ENCODE measurements around the gene JAM2.

The JAM2 gene

DNA sequence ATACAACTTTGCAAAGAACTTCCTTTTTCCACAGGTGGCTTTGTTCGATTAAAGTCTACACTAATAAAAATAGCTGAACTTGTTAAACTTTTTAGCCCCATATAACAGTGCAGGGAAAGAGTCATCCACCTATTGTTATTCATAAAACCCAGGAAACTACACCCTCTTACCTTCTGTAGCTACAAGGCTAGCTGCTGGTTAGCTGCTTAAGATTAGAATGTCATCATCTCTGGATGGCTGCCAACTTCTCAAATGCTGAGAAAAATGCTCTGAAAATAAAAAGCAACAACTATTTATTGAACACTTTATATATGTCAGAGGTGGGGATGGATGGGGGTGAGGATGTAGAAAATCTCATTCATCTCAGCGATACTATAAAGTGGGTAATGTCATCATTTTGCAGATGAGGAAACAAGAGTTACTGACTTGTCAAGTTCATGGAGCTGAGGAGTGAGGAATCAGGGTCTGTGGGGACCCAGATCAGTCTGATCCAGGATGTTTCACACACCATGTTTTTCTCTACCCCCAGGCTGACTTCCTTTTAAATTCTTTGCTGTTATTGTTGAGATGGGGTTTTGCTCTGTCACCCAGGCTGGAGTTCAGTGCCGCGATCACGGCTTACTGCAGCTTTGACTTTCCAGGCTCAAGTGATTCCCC, 78.6 kb downstream of the JAM2 start:
- peak; percentile 22 for DNase-seq (ENCODE audit: low read depth)

DNA sequence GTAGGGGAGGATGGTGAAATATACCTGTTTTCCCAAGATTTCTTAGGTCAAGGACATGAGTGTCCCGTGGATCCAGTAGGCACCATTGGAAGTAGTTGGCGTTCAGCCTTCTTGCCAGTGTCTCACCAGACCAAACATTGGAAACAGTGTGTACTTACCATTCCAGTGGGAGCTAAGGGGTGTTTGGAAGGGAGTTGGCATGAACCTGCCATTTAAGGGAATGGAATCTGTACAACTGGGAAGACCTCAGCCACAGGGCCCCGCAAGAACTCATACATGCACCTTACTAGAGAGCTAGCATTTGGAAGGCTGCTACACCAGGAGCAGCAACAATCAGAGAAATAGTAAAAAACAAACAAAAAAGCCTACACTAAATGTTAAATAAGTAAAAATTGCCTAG, 82.9 kb downstream of the JAM2 start:
- DNase-seq (ENCODE audit: low read depth), result no peak

DNA sequence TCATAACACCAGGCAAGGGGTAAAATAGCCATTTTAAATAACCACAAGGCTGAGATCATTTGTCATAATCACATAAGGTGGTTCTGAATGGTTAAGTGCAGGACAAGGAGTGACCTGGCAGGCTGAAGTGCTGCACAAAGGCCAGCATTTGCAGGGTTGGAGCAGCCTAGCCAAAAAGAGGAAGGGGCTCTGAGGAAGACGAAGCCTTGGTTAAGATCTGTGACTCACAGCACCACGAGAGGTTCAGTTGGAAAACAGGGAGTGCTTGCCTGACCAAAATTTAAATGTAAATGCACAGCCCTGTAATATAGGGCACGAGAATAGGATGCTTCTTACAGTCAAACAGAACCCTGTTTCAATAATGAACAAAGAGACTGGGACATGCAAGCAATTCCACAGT, 83.6 kb downstream of the JAM2 start:
- no peak for DNase-seq (ENCODE audit: low read depth)

GRCh38 chr21:25732091-25732760, 93.2 kb downstream of the JAM2 start:
- no peak for DNase-seq (ENCODE audit: low read depth)

DNA sequence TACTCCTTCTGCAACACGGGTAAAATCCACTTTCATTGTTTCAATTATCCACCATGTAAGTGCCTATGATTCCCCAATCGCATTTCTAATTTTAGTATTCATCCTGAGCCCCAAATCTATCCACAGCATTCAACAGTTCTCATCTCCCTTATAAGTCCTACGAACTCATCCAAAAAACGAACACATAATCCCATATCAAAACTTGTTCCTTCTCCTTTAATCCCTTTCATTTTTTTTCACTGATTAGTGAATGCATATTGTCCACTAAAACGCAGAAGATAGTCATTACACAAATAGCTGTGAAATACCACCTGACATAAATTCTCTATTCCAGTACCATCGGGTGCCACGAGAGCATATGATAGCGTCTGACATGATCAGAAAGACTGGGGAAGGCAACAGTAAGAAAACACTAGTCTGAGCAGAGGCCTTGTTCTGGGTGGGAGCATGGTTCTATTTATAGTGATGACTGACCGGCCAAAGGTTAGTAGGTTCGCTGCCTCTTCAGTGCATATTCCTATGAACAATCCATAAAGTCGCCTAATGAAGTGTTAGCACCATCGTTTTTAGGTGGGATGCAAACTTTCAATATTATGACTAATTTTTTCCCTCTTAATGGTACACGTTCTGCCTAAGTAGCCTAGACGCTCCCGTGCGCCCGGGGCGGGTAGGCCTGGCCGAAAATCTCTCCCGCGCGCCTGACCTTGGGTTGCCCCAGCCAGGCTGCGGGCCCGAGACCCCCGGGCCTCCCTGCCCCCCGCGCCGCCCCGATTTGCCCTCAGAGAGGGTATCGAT, 95.0 kb downstream of the JAM2 start:
- peak; percentile 44 for DNase-seq (ENCODE audit: low read depth)

- no peak for DNase-seq (ENCODE audit: low read depth)
Observed at GRCh38 chr21:25734654-25734903, 95.5 kb downstream of the JAM2 start.

DNA sequence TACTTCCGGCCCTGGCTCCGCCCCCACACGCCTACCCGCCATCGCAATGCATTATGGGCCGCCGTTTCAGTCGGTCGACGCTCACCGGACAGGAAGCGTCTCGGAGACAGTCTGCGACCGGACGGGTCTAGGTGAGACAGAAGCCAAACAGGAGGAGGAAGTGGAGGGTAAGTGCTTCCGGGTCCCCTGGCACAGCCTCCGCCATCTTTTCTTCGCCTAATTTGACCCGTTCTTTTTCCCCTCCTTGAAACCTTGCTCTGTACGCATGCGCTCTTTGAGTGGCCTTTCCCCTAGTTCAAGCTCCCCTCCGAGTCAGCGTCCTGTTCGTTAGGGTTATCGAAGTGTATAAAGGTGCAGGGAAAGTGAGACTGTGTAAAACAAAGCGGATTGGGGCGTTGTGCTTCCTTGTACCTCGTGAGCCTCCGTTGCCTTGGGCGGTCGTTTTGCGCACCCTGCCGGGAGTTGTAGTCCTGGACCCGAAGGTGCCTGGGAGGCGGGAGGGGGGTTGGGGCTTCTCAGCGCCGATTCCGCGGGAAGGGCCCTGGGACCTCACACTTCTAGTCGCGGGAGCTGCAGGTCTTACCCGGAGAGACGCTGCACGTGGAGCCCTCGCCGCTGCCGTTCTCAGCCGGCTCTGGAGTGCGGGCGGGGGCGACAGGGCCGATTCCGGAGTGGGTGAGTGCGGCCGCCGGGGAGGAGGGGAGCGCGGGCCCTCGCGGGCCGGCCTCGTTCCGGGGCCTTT, 96.0 kb downstream of the JAM2 start, which contains the start of the genes ATP5PF and GABPA:
TSS of gene ATP5PF (minus strand) at position 1 of the 742 bp plus-strand sequence. CDS start 5,110 bp downstream, outside the sequence.
TSS of gene GABPA (plus strand) at position 69 of the 742 bp plus-strand sequence. CDS start 6,627 bp downstream, outside the sequence.
- DNase-seq (ENCODE audit: low read depth), result peak; percentile 99

DNA sequence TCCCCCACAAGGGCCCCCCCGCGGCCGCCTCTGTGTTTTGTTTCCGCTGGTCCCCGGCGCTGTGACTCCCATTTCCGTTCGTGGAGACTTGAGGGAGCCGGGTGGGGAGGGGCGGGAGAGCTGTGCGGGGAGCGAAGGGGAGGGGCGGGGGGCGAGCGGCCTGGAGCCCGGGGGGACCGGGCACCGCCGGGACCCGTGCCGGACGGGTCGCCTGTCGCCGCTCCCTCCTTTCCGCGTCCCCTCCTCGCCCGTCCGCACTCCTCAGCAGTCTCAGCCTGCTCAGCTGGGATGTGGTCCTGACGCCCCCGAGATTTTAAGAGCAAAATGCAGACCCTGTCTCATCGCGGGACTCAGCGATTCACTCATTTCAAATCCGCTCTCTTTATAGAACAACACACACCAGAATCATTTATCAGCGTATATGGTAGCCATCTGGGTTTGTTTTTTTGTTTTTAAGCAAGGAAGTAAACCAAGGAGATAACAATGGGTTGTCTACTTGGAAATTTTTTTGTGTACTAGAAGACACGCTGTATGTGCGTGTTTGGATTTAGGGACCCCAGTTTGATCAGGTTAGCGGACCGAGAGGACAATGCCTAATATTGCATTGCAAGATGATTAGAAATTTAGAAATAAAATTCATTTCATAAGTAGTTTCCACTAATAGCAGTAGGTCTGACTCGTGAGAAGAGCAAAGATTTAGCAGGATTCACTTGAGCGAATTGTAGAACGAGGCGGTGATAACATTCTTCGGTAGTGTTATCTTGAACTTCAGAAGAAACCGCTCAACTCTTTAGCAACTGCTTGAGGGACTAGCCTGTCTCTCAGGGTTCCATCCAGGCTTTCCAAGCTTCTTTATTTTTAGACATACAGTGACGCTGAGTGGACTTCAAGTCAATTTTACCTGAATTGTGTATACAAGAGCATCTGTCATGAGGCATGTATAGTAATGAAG, 96.9 kb downstream of the JAM2 start:
- peak; percentile 86 for DNase-seq (ENCODE audit: low read depth)

DNA sequence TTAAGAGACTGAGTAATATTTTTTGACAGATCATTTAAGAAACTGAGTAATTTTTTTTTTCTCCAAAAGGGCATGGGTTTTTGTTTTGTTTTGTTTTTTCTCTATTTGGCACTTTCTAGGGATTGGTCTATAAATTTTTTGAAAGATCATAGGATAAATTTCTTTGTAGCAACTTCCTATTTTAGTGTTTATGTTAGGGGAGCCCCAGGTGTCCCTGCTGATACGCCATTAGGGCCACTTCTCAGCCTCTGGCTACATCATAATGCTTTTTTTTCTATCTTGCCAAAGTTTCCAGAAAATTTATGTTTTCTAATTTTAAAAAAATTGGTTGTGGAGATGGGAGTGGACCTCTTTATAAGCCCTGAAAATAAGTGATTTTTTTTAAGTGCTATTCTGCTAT, 98.4 kb downstream of the JAM2 start:
- DNase-seq (ENCODE audit: low read depth), result no peak

- DNase-seq (ENCODE audit: low read depth), result no peak
Observed at GRCh38 chr21:25742900-25743299, 103.8 kb downstream of the JAM2 start.

DNA sequence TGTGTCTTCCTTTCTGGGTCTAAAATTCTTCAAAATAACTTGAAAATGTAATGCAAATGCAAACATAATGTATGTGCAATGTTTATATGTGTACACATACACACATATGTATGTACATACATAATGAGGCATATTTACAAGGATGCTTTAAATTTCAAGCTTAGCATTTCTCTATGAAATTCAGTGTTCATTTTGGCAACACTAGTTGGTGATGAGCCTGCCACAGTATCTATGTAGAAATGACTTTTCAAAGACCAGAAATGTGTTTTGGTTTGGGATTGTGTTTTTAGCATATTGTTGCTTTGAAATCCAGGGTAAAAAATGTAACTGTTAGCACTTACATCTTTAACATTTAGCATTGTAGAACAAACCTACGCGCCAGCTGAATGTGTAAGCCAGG, 105.8 kb downstream of the JAM2 start:
- DNase-seq (ENCODE audit: low read depth), result no peak

GRCh38 chr21:25750085-25750484, 111.0 kb downstream of the JAM2 start:
- DNase-seq (ENCODE audit: low read depth), result no peak

DNA sequence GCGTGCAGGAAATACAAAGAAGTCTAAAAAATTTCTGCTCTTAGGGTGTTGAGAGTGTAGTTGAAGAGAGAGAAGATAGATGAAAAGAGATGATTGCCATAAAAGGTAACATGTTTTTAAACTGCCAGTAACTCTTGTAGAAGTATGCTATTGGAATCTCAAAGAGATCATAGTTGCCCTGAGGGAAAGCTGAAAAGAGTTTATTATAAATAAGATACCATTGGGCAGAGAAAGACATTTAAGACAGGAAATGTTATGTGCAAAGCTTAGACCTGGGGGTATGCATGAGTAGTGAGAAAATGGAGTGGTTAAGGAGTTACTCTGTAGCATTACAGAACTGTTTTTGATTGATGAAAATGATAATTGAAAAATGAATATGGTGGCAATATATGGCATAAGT, 113.4 kb downstream of the JAM2 start:
- peak; percentile 77 for DNase-seq (ENCODE audit: low read depth)

DNA sequence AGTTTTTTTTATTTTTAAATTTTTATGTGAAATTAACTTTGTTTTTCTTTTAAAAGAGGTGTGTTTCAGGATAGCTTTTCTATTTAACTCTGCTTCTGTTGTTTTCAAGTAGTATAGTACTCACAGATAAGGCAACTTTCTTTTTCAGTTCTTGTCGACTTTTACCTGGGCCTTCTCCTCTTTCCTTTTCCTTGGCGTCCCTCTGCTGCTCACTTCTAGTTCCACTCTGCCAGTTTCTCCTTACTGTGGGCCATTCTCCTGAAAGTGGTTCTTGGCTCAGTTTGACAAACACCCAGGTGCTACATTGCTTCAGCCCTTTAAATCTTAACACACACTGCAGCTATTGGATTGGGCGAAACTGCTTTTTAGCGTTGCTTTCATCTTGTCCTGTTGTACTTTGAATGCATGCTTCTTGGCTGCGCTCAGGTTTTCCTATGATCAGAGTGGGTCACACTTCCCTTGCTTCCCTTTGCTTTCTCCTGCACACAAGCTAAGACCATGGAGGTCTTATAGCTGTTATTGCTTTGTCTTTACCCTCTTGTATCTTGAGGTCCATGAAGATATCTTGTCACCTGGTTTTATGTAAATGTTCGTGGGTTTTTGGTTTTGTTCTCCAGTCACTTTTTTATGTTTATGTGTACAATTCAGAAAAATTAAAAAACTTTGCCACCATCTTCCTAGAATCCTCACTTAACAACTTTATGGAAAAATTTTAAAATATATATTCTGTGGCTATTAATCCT, 117.3 kb downstream of the JAM2 start:
- no peak for DNase-seq (ENCODE audit: low read depth)

DNA sequence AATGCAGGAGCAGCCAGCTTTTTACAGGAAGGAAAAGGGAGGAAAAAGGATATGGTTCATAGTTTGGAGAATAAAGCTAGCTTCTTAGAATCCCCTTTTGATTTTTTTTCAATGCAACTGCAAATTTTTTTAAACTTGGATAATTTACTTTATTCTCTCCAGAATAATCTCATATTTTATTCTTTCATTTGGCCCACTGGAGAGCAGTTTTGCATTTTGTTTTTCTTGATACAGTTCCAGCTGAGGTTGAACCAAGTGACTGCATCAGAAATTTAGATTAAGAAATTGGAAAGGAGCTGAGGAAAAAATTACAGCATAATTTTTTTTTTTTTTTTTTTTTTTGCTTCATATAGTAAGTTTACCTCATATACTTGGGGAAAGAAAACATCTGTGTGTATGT, 118.5 kb downstream of the JAM2 start:
- DNase-seq (ENCODE audit: low read depth), result no peak

DNA sequence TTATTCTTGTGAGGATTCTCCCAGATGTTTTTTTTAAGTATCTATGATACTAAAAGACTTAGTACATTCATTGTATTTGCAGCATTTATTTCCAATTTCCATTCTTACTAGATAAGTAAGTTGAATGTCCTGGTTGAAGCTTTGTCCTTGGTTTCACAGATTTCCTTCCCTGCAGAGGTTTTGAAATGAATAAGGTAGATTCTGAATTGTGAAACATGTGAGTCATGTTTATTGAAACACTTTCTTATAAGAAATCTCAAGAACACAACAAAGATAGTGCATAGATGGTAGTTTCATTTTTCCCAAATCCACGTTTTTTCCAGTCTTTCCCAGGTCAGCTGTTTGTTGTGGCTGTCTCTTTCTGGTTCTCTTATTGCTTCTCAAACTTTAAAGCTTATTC, 120.5 kb downstream of the JAM2 start:
- no peak for DNase-seq (ENCODE audit: low read depth)

- no peak for DNase-seq (ENCODE audit: low read depth)
Observed at GRCh38 chr21:25760061-25760460, 121.0 kb downstream of the JAM2 start.

- no peak for DNase-seq (ENCODE audit: low read depth)
Observed at GRCh38 chr21:25760677-25761076, 121.6 kb downstream of the JAM2 start.

DNA sequence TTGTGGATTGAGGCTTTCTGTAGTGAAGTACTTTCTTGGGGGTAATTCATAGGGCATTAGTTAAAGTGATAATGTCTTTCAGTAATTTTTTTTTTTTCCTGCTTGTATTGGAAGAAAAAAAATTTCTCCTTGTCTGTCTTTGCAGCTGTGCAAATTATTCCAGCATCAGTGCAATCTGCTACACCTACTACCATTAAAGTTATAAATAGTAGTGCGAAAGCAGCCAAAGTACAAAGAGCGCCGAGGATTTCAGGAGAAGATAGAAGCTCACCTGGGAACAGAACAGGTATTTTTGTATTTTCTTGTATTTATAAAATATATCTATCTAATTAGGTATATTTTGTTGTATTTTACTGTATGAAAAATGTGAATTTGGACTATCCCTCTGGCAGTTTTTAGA, 125.0 kb downstream of the JAM2 start:
- DNase-seq (ENCODE audit: low read depth), result no peak

All from EH (cell line).